ENCODE results near the gene PTPRB. TPM values are rescaled to one million over a fixed set of nuclear protein-coding genes. Genes with fewer than 3 reads are reported as not detected.
A peak's percentile ranks its signal among the peaks of the same experiment; 100 is the strongest.

PTPRB gene
- total RNA-seq, 4 donors from 2014 or later = 12.5 to 40.3 (median 26.8) TPM

DNA sequence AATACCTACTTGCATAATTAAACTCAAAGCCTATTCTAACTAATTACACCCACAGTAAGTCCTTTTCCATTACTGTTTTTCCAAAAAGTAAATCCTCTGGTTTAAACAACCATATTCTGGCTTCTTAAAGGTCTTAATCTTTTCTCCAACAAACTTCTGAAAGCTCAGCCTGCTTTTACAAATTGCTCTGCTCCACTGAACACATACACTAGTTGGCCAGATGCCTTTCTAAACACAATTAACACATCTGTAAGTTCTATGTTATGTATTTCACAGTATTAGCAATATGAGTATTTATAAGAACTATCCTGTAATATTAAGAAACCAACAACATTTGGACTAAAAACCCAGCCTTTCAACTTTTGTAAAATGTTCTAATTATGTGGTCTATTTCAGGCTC is 30.1 kb downstream of the PTPRB start:
- ATAC-seq = no peak
- H3K4me3 ChIP-seq = peak overlapping the region; percentile 19 to 54
- no peak for TF ChIP-seq EP300 (IDR thresholded peaks at IDR 0.05)
- TF ChIP-seq CTCF (IDR thresholded peaks at IDR 0.05) = no peak
- TF ChIP-seq POLR2A (IDR thresholded peaks at IDR 0.05) = no peak
- TF ChIP-seq POLR2AphosphoS5 (IDR thresholded peaks at IDR 0.05) = no peak

GRCh38 chr12:70605976-70606375 is 31.3 kb downstream of the PTPRB start:
- no peak for TF ChIP-seq POLR2AphosphoS5 (IDR thresholded peaks at IDR 0.05)
- TF ChIP-seq CTCF (IDR thresholded peaks at IDR 0.05) = no peak
- TF ChIP-seq POLR2A (IDR thresholded peaks at IDR 0.05) = no peak
- no peak for TF ChIP-seq EP300 (IDR thresholded peaks at IDR 0.05)
- peak overlapping the region in 1 of 2 donors; percentile 54 for H3K4me3 ChIP-seq
- ATAC-seq = no peak

More for the DNA sequence above, 30.1 kb downstream of the PTPRB start:
- peaks cover 61% of the 10 kb centered on the region for H3K27me3 ChIP-seq
- no peaks in the 10 kb centered on the region for H3K9me3 ChIP-seq
- H3K36me3 ChIP-seq = no peaks in the 10 kb centered on the region
- H3K4me1 ChIP-seq = peaks cover 0 to 11% (median 0%) of the 10 kb centered on the region in 3 donors
- peak overlapping the region in 1 of 4 donors; percentile 12 for H3K27ac ChIP-seq

DNA sequence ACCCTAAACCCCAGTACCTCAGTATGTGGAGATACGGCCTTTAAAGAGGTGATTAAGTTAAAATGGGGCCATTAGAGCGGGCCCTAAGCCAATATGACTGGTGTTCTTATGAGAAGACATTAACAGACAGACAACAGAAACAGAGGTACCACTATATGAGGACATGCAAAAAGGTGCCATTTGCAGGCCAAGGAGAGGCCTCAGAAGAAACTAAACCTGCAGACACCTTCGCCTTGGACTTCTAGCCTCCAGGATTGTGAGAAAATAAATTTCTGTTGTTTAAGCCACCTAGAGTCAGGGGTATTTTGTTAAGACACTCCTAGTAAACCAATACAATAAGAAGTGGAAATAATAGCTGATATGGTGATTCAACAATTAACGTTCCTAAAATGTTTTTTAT is 32.6 kb downstream of the PTPRB start:
- no peak for ATAC-seq
- Histone ChIP-seq H3K4me1 (peaks cover 0 to 7% (median 0%) of the 10 kb centered on the region in 3 donors), H3K4me3 (no peak overlapping the region), H3K27me3 (peaks cover 53% of the 10 kb centered on the region), H3K9me3 (no peaks in the 10 kb centered on the region), H3K36me3 (no peaks in the 10 kb centered on the region), H3K27ac (no peak overlapping the region)
- 83 to 88% methylated on average over 4 of the region's 4 CpGs for WGBS, 2 donors (ENCODE audit: low coverage in 1 of 2)
- TF ChIP-seq EP300 (IDR thresholded peaks at IDR 0.05) (no peak), POLR2A (IDR thresholded peaks at IDR 0.05) (no peak), POLR2AphosphoS5 (IDR thresholded peaks at IDR 0.05) (no peak), CTCF (IDR thresholded peaks at IDR 0.05) (no peak)

More at GRCh38 chr12:70605976-70606375, 31.3 kb downstream of the PTPRB start:
- no peaks in the 10 kb centered on the region for H3K9me3 ChIP-seq
- 60 to 77% methylated on average over 5 of the region's 5 CpGs for WGBS, 2 donors (ENCODE audit: low coverage in 1 of 2)
- no peak overlapping the region for H3K27ac ChIP-seq
- peaks cover 0 to 11% (median 0%) of the 10 kb centered on the region in 3 donors for H3K4me1 ChIP-seq
- peaks cover 61% of the 10 kb centered on the region for H3K27me3 ChIP-seq
- no peaks in the 10 kb centered on the region for H3K36me3 ChIP-seq

- WGBS, 2 donors (ENCODE audit: low coverage in 1 of 2) = 33 to 71% methylated on average over 1 of the region's 1 CpG
- H3K36me3 ChIP-seq = no peaks in the 10 kb centered on the region
- no peak for ATAC-seq
These were observed 34.2 kb downstream of the PTPRB start for GRCh38 chr12:70603044-70603443.

More at GRCh38 chr12:70603044-70603443, 34.2 kb downstream of the PTPRB start:
- no peak for TF ChIP-seq EP300 (IDR thresholded peaks at IDR 0.05)
- TF ChIP-seq POLR2A (IDR thresholded peaks at IDR 0.05) = no peak
- TF ChIP-seq CTCF (IDR thresholded peaks at IDR 0.05) = no peak
- TF ChIP-seq POLR2AphosphoS5 (IDR thresholded peaks at IDR 0.05) = no peak
- Histone ChIP-seq H3K27ac (no peak overlapping the region), H3K9me3 (no peaks in the 10 kb centered on the region), H3K27me3 (peaks cover 38% of the 10 kb centered on the region), H3K4me3 (no peak overlapping the region), H3K4me1 (no peaks in the 10 kb centered on the region)
